ENCODE measurements around the gene MYO7A. TPM values are rescaled to one million over a fixed set of nuclear protein-coding genes. Genes with fewer than 3 reads are reported as not detected.
"Not testable (repeated sequence)": the region's sequence is repeated elsewhere in the genome, so short reads cannot be mapped to it uniquely, and the experiment has no call there.

Gene MYO7A
- total RNA-seq, 1 donor from 2014 or later = 0.29 TPM

DNA sequence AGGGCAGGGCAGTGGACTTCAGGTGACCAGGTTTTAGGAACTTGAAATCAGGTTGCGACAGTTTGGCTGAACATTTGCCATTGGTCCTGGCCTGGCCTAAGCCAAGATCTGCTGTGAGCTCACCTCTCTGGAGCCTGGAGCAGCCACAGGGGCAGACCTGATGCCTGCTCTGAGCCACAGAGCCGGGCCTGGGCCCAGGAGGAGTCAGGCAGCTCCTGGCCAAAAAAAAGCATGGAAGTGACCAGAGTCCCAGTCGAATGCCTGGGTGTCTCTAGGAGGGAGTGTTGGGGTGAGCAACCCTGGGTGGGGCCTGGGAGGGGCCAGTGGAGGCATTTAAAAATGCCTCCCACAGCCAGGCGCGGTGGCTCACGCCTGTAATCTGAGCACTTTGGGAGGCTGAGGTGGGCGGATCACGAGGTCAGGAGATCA lies 31.4 kb upstream of the MYO7A start:
- intact Hi-C loops (cut with micrococcal nuclease) = no loop called here
- H3K9me3 Mint-ChIP-seq = no peaks in the 10 kb centered on the region

DNA sequence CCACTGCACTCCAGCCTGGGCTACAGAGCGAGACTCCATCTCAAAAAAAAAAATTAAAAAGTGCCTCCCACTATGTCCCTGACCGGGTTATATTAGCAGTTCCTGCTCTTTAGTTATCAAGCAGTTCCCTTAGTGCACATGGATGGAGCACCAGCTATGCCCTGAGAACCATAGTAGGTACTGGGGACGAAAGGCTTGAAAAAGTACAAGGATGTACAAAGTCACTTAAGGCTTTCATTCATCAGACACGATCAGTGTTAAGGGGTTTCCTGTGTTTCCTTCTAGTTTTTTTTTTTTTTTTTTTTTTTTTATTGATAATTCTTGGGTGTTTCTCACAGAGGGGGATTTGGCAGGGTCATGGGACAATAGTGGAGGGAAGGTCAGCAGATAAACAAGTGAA lies 30.9 kb upstream of the MYO7A start:
- H3K4me3 Mint-ChIP-seq; intact Hi-C loops (cut with micrococcal nuclease); DNase-seq (ENCODE audit: low spot score); H3K36me3 Mint-ChIP-seq (ENCODE audit: low read depth); H3K9me3 Mint-ChIP-seq; H3K27me3 Mint-ChIP-seq (ENCODE audit: insufficient read depth); H3K27ac Mint-ChIP-seq; H3K4me1 Mint-ChIP-seq (ENCODE audit: low read depth): not testable (repeated sequence)

More for the DNA sequence above, 31.4 kb upstream of the MYO7A start:
- H3K4me1 Mint-ChIP-seq (ENCODE audit: low read depth) = no peaks in the 10 kb centered on the region
- no peak overlapping the region for H3K27ac Mint-ChIP-seq
- H3K4me3 Mint-ChIP-seq = no peak overlapping the region
- H3K27me3 Mint-ChIP-seq (ENCODE audit: insufficient read depth) = no peaks in the 10 kb centered on the region
- no peak for DNase-seq (ENCODE audit: low spot score)
- H3K36me3 Mint-ChIP-seq (ENCODE audit: low read depth) = no peaks in the 10 kb centered on the region

DNA sequence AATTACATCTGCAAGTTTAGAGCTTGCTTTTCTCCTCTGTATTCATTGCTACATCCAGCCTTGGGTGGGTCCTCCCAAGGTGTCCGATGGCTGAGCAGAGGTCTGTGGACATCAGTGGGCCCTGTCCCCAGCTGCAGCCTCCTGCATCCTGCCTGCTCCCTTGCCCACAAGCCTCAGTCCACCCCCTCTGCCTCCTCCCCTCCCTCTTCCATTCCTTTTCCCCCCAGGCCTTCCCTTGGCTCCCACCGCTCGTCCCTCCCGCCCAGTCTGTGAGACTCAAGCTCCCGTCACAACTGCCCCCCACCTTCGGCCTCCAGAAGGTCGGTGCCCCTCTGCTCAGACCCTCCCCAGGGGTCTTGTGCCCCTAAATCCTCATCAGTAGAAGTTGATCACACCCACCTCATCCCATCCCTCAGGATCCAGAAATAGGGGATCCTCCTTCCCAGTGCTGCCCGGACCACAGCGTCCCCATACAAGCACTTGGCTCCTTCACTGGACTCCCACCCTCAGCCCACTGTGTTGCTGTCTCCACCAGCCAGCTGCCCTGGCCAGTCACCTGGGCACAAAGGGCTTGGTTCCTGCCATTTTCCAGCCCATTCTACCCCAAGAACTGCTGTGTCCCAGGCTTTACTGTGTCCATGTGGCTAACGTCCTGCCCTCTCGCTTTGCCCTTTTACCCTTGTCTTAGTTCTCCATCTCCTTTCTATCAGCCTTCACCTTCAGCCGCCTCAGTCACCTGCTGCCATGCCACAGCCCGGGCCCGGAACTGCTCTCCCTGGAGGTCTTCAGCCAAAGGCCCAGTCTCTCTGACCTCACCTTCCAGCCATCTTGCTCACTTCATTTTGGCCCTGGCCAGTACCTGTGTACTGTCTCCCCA lies 27.6 kb upstream of the MYO7A start:
- intact Hi-C loops (cut with micrococcal nuclease) = no loop called here
- no peak for DNase-seq (ENCODE audit: low spot score)
- Mint-ChIP-seq H3K4me1 (ENCODE audit: low read depth) (no peaks in the 10 kb centered on the region), H3K27me3 (ENCODE audit: insufficient read depth) (no peaks in the 10 kb centered on the region), H3K36me3 (ENCODE audit: low read depth) (no peaks in the 10 kb centered on the region), H3K4me3 (no peak overlapping the region), H3K27ac (no peak overlapping the region), H3K9me3 (no peaks in the 10 kb centered on the region)

DNA sequence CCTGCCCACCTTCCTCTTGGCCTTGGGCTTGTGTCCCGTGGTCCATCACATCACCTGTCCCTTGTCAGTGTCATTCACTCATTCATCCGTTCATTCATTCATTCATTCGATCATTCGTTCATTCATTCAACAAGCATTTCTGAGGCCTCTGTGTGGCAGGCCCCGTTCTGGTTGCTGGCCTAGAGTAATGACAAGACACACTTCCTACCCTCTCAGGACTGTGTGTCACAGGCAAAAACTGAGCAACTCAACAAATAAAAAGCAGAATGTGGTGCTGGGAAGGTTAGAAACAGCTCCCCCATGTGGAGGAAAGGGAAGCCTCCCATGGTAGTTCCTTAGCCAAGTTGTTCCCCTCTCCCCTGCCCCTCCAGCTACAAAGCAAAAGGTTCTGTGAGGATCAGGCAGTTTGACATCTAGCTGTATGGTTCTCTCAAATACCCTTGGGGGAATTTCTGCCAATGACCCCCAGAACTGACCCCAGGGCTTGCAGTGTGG lies 27.0 kb upstream of the MYO7A start:
- Mint-ChIP-seq H3K4me3 (no peak overlapping the region), H3K27me3 (ENCODE audit: insufficient read depth) (no peaks in the 10 kb centered on the region), H3K36me3 (ENCODE audit: low read depth) (no peaks in the 10 kb centered on the region), H3K9me3 (no peaks in the 10 kb centered on the region), H3K4me1 (ENCODE audit: low read depth) (no peaks in the 10 kb centered on the region), H3K27ac (no peak overlapping the region)
- intact Hi-C loops (cut with micrococcal nuclease) = no loop called here
- DNase-seq (ENCODE audit: low spot score) = no peak

DNA sequence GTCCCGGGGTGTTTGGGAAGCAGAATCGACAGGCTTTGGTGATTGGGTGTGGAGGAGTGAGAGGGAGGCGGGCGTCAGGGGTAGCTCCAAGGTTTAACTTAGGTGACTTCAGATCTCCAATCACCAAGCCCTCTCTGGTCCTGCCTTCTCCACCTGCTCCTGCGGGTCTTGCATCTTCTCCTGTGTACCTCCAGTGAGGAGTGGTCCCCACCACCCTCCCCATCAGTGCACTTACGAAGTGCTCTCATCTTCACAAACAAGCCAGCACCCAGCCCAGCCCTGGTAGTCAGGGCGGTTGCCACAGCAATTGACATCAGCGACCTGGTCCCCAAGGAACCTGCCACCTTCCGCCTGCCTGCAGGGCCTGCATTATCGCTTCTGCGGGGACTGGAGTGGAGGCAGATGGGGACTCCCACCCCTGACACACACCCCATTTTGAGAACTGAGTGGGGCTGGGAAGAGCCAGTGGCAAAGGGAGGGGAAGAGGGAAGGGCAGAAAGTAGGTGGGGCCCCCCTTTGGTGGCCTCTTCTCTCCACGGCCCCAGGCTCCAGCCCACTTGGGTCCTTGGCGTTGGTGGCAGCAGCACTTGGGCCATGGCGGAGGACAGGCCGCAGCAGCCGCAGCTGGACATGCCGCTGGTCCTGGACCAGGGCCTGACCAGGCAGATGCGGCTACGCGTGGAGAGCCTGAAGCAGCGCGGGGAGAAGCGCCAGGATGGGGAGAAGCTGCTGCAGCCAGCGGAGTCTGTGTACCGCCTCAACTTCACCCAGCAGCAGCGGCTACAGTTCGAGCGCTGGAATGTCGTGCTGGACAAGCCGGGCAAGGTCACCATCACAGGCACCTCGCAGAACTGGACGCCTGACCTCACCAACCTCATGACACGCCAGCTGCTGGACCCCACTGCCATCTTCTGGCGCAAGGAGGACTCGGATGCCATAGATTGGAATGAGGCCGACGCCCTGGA lies 25.5 kb upstream of the MYO7A start, which contains the start of gene OMP:
OMP (plus strand) TSS at position 595 of the 965 bp plus-strand sequence; CDS start at position 595, 0 bp downstream.
- no peaks in the 10 kb centered on the region for H3K36me3 Mint-ChIP-seq (ENCODE audit: low read depth)
- DNase-seq (ENCODE audit: low spot score) = no peak
- no peaks in the 10 kb centered on the region for H3K9me3 Mint-ChIP-seq
- no peaks in the 10 kb centered on the region for H3K4me1 Mint-ChIP-seq (ENCODE audit: low read depth)
- intact Hi-C loops (cut with micrococcal nuclease) = no loop called here
- no peaks in the 10 kb centered on the region for H3K27me3 Mint-ChIP-seq (ENCODE audit: insufficient read depth)
- H3K27ac Mint-ChIP-seq = no peak within 1 kb of the TSS
- H3K4me3 Mint-ChIP-seq = no peak within 1 kb of the TSS

DNA sequence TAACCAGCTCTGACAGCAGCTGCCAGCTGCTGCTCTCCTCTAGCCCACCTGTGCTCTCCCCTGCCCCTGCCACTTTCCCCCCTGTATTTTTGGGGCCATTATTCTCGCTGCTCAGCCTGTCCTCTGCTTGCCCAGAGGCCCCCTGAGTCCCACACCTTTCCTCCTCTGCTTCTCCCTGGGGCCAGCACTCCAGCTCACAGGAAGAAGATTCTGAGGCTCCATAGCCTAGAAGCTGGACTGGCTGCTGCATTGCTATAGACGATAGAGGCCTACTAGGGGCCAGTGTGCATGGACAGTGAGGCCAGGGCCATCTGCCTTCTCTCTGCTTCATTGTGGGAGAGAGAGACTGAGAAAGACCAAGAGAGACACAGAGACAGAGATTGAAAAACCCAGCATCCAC lies 24.7 kb upstream of the MYO7A start:
- H3K36me3 Mint-ChIP-seq (ENCODE audit: low read depth) = no peaks in the 10 kb centered on the region
- no peaks in the 10 kb centered on the region for H3K9me3 Mint-ChIP-seq
- H3K4me1 Mint-ChIP-seq (ENCODE audit: low read depth) = no peaks in the 10 kb centered on the region
- no peak overlapping the region for H3K4me3 Mint-ChIP-seq
- no peaks in the 10 kb centered on the region for H3K27me3 Mint-ChIP-seq (ENCODE audit: insufficient read depth)
- intact Hi-C loops (cut with micrococcal nuclease) = no loop called here
- no peak for DNase-seq (ENCODE audit: low spot score)
- H3K27ac Mint-ChIP-seq = no peak overlapping the region

DNA sequence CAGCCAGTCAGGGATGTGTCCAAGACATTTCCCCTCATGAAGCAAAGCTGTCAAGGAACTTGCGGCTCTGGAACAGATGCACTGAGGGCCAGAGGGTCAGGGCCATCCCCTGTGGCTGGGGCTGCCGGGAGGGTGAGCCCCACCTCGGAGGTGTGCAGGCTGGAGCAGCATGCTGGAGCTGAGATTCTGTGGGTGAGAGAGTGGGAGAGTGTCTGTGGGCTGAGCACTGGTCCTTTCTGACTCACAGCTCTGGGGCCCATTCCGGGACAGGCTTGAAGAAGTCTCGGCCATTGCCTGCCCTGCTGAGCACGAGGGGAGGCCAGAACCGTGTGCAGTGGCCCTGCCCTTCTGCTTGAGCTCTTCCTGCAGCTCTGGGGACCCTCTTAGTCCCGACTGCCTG lies 23.3 kb upstream of the MYO7A start:
- H3K4me1 Mint-ChIP-seq (ENCODE audit: low read depth) = no peaks in the 10 kb centered on the region
- H3K27me3 Mint-ChIP-seq (ENCODE audit: insufficient read depth) = no peaks in the 10 kb centered on the region
- no peaks in the 10 kb centered on the region for H3K36me3 Mint-ChIP-seq (ENCODE audit: low read depth)
- DNase-seq (ENCODE audit: low spot score) = no peak
- no peaks in the 10 kb centered on the region for H3K9me3 Mint-ChIP-seq
- intact Hi-C loops (cut with micrococcal nuclease) = no loop called here
- H3K27ac Mint-ChIP-seq = no peak overlapping the region
- H3K4me3 Mint-ChIP-seq = no peak overlapping the region

DNA sequence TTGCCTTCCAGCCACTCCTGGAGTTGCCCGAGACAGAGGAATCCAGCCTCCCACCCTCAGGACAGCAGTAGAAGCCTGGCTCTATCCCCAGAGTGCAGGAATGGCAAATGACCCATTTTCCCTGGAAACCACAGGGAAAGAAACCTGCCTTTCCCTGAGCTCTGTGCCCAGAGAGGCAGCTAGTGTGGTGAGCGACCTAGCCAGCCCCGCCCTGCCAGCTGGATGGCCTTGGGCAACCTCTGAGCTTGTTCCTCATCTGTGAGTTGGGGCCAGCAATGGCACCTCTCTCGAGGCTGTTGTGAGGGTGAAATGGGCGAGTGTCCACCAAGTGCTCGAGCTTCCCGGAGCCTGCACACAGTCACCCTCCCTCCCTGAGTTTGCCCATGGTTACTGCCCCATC lies 21.7 kb upstream of the MYO7A start:
- Mint-ChIP-seq H3K27me3 (ENCODE audit: insufficient read depth) (no peaks in the 10 kb centered on the region), H3K36me3 (ENCODE audit: low read depth) (no peaks in the 10 kb centered on the region), H3K27ac (no peak overlapping the region), H3K4me3 (no peak overlapping the region), H3K4me1 (ENCODE audit: low read depth) (no peaks in the 10 kb centered on the region), H3K9me3 (no peaks in the 10 kb centered on the region)
- intact Hi-C loops (cut with micrococcal nuclease) = no loop called here
- DNase-seq (ENCODE audit: low spot score) = no peak

DNA sequence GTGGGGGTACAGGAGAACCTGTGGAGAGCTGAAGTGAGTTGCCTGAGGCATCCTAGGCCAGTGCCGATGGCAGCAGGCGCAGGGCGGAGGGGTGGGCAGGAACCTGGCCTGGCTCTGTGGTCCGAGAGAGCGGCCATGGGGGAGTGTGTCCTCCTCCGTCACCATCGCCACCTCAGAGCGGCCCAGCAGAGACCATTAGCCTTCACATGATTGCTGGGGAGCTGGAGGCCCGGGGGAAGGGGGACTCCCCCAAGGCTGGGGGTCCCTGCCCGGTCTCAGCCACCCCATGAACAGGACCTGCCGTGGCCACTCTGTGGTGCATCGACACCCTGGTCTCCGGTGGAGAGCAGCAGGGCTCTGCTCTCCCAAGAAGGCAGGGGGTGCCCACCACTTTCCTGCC lies 21.3 kb upstream of the MYO7A start:
- no peaks in the 10 kb centered on the region for H3K36me3 Mint-ChIP-seq (ENCODE audit: low read depth)
- no peaks in the 10 kb centered on the region for H3K27me3 Mint-ChIP-seq (ENCODE audit: insufficient read depth)
- no peaks in the 10 kb centered on the region for H3K4me1 Mint-ChIP-seq (ENCODE audit: low read depth)
- no peaks in the 10 kb centered on the region for H3K9me3 Mint-ChIP-seq
- intact Hi-C loops (cut with micrococcal nuclease) = no loop called here
- H3K4me3 Mint-ChIP-seq = no peak overlapping the region
- H3K27ac Mint-ChIP-seq = no peak overlapping the region
- no peak for DNase-seq (ENCODE audit: low spot score)

DNA sequence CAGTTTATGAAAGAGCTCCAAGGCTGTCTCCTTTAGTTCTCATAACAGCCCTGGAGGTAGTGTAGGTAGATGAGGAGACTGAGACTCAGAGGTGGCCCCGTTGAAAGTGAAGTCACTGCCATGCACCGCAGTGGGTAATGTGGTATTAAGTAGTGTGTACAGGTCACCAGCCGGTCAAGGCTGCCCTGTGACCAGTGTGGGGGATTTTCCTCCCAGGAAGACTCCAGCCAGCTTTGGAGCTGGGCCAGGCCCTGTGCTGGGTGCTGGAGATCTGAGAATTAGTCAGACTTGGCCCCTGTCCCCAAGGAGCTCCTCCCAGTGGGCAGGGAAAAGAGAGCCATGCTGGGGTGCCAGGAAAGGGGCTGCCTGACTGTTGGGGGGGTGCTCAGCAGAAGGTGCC lies 20.1 kb upstream of the MYO7A start:
- H3K36me3 Mint-ChIP-seq (ENCODE audit: low read depth) = no peaks in the 10 kb centered on the region
- H3K27me3 Mint-ChIP-seq (ENCODE audit: insufficient read depth) = no peaks in the 10 kb centered on the region
- H3K4me3 Mint-ChIP-seq = no peak overlapping the region
- no peak overlapping the region for H3K27ac Mint-ChIP-seq
- no peaks in the 10 kb centered on the region for H3K9me3 Mint-ChIP-seq
- no peaks in the 10 kb centered on the region for H3K4me1 Mint-ChIP-seq (ENCODE audit: low read depth)
- no peak for DNase-seq (ENCODE audit: low spot score)
- intact Hi-C loops (cut with micrococcal nuclease) = no loop called here

DNA sequence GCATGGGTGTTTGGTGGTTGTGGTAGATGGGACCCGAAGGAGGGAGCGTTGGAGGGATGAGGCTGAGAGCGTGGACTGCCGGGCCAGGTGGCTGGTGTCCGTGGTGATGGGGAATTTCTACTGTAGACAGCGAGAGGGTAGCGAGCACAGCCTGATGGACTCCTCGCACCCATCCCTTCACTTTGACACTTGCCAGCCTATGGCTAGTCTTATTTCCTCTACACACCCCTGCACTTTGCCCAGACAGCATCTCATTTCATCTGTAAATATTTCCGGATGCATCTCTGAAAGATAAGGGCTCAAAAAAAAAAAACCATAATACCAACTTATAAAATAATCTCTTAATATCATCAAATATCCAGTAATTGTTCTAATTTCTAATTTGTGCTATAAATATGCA lies 19.6 kb upstream of the MYO7A start:
- H3K36me3 Mint-ChIP-seq (ENCODE audit: low read depth) = no peaks in the 10 kb centered on the region
- no peaks in the 10 kb centered on the region for H3K27me3 Mint-ChIP-seq (ENCODE audit: insufficient read depth)
- no peak overlapping the region for H3K27ac Mint-ChIP-seq
- no peaks in the 10 kb centered on the region for H3K9me3 Mint-ChIP-seq
- DNase-seq (ENCODE audit: low spot score) = no peak
- no peak overlapping the region for H3K4me3 Mint-ChIP-seq
- H3K4me1 Mint-ChIP-seq (ENCODE audit: low read depth) = peaks cover 3% of the 10 kb centered on the region
- intact Hi-C loops (cut with micrococcal nuclease) = no loop called here

DNA sequence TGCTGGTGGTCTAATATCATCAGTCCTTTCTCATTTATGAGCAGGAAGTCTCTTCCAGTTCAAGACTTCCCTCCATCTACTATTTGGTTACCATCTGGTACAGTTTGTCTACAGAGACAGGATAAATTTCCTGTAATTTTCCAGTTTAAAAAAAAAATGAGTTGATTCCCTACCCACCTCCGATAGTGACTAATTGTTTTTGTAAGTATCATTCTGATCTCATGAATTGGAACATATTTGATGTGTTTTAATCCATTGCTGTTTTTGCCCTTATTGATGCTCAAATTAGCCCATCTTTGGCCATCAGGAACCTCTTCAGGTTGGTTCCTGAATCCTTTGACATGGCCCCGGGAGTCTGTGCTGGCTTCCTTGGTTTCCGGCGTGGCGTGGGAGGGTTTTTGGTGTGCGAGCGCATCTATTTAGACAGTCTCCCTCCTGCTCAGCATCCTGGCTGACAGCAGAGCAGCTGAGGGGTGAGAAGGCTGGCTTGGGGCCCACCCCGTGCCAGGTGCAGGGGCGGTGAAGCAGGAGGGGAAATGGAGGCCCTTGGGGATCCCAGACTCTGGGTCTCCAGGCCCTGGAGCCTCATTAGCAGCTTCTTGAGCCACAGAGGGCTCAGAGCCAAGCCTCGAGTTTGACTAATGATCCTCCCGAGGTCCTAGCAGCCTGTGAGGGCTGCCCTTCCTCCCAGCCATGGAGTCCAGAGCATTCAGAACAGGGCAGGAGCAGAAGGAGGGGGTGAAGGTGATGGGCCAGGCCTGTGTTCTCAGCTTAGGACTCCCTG lies 18.6 kb upstream of the MYO7A start:
- no peak for DNase-seq (ENCODE audit: low spot score)
- peaks cover 5% of the 10 kb centered on the region for H3K4me1 Mint-ChIP-seq (ENCODE audit: low read depth)
- intact Hi-C loops (cut with micrococcal nuclease) = no loop called here
- no peaks in the 10 kb centered on the region for H3K27me3 Mint-ChIP-seq (ENCODE audit: insufficient read depth)
- H3K9me3 Mint-ChIP-seq = no peaks in the 10 kb centered on the region
- no peak overlapping the region for H3K4me3 Mint-ChIP-seq
- H3K27ac Mint-ChIP-seq = no peak overlapping the region
- no peaks in the 10 kb centered on the region for H3K36me3 Mint-ChIP-seq (ENCODE audit: low read depth)
